Measurements from ENCODE around the gene MUC5B. TPM values are rescaled to one million over a fixed set of nuclear protein-coding genes. Genes with fewer than 3 reads are reported as not detected.

Gene MUC5B
- total and polyA plus RNA-seq, 2 of the 13 experiments (the other 11 are each of a cell fraction or from before 2014, with no cell fraction given) = 0.01 TPM; not detected in 1

DNA sequence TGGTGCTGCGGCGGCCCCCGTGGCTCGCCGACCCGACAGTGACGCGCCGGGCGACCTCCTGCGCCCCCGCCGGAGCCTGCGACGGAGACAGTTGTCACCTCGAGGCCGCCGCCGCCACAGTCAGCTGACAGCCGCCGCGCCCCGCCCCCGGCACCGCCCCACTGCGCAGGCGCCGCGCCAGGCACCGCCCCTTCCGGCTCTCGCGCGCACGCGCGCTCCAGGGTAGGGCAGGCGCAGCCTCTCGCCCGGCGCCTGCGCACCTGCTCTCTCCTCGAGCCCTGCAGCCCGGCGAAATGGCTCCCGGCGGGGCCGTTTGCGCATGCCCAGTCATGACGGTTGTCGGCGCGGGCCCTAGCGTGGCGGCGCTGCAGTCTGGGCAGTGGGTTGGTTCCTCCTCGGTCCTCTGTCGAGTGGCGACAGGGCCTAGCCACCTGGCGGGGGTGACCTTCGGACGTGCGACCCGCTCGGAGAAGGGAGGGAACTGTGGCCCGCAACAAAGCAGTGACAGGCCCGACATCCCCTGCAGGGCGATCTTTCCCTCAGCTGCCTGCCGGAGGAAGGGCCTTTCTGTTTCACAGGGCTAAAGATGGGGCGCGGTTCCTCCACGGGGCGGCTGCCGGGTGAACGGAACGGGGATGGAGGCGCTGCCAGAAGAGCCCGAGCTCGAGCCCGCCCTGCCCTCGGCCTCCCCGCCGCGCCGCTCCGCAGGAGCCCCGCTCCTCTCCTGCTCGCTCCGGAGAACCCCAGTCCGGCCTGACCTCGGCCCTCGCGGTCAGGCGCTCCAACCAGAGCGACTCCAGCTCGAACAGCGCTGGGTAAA lies 86.8 kb downstream of the MUC5B start, which contains the start of gene TOLLIP (continued):
- TF ChIP-seq, protein P1, sequence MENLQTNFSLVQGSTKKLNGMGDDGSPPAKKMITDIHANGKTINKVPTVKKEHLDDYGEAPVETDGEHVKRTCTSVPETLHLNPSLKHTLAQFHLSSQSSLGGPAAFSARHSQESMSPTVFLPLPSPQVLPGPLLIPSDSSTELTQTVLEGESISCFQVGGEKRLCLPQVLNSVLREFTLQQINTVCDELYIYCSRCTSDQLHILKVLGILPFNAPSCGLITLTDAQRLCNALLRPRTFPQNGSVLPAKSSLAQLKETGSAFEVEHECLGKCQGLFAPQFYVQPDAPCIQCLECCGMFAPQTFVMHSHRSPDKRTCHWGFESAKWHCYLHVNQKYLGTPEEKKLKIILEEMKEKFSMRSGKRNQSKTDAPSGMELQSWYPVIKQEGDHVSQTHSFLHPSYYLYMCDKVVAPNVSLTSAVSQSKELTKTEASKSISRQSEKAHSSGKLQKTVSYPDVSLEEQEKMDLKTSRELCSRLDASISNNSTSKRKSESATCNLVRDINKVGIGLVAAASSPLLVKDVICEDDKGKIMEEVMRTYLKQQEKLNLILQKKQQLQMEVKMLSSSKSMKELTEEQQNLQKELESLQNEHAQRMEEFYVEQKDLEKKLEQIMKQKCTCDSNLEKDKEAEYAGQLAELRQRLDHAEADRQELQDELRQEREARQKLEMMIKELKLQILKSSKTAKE (CRISPR knock-in tag; IDR thresholded peaks at IDR 0.05; ENCODE audit: borderline replicate concordance) = no peak
- no peak for TF ChIP-seq CHD4 (IDR thresholded peaks at IDR 0.05; ENCODE audit: borderline replicate concordance, low read length)
- no peak for TF ChIP-seq SOX13 (IDR thresholded peaks at IDR 0.05)
- no peak for TF ChIP-seq SOX13 (CRISPR knock-in tag; conservative IDR thresholded peaks at IDR 0.05 in 1 of 2, IDR thresholded peaks at IDR 0.05 in 1 of 2)
- no peak for TF ChIP-seq RFXANK (CRISPR knock-in tag; IDR thresholded peaks at IDR 0.05)
- TF ChIP-seq, protein P2, sequence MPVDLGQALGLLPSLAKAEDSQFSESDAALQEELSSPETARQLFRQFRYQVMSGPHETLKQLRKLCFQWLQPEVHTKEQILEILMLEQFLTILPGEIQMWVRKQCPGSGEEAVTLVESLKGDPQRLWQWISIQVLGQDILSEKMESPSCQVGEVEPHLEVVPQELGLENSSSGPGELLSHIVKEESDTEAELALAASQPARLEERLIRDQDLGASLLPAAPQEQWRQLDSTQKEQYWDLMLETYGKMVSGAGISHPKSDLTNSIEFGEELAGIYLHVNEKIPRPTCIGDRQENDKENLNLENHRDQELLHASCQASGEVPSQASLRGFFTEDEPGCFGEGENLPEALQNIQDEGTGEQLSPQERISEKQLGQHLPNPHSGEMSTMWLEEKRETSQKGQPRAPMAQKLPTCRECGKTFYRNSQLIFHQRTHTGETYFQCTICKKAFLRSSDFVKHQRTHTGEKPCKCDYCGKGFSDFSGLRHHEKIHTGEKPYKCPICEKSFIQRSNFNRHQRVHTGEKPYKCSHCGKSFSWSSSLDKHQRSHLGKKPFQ (CRISPR knock-in tag; IDR thresholded peaks at IDR 0.05; ENCODE audit: insufficient replicate concordance) = no peak
- TF ChIP-seq ETV5 (CRISPR knock-in tag; IDR thresholded peaks at IDR 0.05; ENCODE audit: borderline replicate concordance) = no peak
- TF ChIP-seq ZNF549 (CRISPR knock-in tag; IDR thresholded peaks at IDR 0.05) = no peak
- no peak for TF ChIP-seq TAF15 (IDR thresholded peaks at IDR 0.05; ENCODE audit: low read depth, low read length, poor library complexity, severe bottlenecking)
- peak; percentile 76; the same call in 1 of the 2 replicates for TF ChIP-seq KLF11 (CRISPR knock-in tag; IDR thresholded peaks at IDR 0.05)
- no peak for TF ChIP-seq ASH2L (IDR thresholded peaks at IDR 0.05; ENCODE audit: insufficient read length, low read depth, low read length)
- no peak for TF ChIP-seq EHMT2 (IDR thresholded peaks at IDR 0.05; ENCODE audit: borderline replicate concordance, low read depth, low read length)
- TF ChIP-seq, protein P3, sequence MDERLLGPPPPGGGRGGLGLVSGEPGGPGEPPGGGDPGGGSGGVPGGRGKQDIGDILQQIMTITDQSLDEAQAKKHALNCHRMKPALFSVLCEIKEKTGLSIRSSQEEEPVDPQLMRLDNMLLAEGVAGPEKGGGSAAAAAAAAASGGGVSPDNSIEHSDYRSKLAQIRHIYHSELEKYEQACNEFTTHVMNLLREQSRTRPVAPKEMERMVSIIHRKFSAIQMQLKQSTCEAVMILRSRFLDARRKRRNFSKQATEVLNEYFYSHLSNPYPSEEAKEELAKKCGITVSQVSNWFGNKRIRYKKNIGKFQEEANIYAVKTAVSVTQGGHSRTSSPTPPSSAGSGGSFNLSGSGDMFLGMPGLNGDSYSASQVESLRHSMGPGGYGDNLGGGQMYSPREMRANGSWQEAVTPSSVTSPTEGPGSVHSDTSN (CRISPR knock-in tag; IDR thresholded peaks at IDR 0.05) = no peak
- TF ChIP-seq, protein P4, sequence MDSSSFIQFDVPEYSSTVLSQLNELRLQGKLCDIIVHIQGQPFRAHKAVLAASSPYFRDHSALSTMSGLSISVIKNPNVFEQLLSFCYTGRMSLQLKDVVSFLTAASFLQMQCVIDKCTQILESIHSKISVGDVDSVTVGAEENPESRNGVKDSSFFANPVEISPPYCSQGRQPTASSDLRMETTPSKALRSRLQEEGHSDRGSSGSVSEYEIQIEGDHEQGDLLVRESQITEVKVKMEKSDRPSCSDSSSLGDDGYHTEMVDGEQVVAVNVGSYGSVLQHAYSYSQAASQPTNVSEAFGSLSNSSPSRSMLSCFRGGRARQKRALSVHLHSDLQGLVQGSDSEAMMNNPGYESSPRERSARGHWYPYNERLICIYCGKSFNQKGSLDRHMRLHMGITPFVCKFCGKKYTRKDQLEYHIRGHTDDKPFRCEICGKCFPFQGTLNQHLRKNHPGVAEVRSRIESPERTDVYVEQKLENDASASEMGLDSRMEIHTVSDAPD (CRISPR knock-in tag; IDR thresholded peaks at IDR 0.05) = no peak
- TF ChIP-seq HNRNPK (IDR thresholded peaks at IDR 0.05; ENCODE audit: low read depth, low read length, poor library complexity, severe bottlenecking) = peak; percentile 6
- no peak for TF ChIP-seq CAMTA2 (CRISPR knock-in tag; IDR thresholded peaks at IDR 0.05; ENCODE audit: borderline replicate concordance)
- TF ChIP-seq YY1 (IDR thresholded peaks at IDR 0.05; ENCODE audit: insufficient read depth, insufficient replicate concordance, low read depth, low read length) = peak; percentile 91
- no peak for TF ChIP-seq MAZ (IDR thresholded peaks at IDR 0.05; ENCODE audit: borderline replicate concordance, low read depth, low read length)
- peak; percentile 91 for TF ChIP-seq MAZ (CRISPR knock-in tag; IDR thresholded peaks at IDR 0.05; ENCODE audit: low read depth)
- TF ChIP-seq MEIS1 (CRISPR knock-in tag; IDR thresholded peaks at IDR 0.05; ENCODE audit: borderline replicate concordance) = peak; percentile 91
- peak; percentile 52; the same call in 1 of the 2 replicates for TF ChIP-seq ZNF550 (CRISPR knock-in tag; IDR thresholded peaks at IDR 0.05; ENCODE audit: borderline replicate concordance)
- TF ChIP-seq, protein P5, sequence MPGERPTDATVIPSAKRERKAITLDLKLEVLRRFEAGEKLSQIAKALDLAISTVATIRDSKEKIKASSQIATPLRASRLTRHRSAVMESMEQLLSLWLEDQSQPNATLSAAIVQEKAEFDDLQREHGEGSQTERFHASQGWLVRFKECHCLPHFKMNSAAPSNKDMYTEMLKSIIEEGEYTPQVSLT (CRISPR knock-in tag; IDR thresholded peaks at IDR 0.05; ENCODE audit: borderline replicate concordance, low read depth) = no peak

Measured in HepG2 (cell line).